Transverse colon (tissue), 4 donors: ENCODE measurements around the gene TNS1. TPM values are rescaled to one million over a fixed set of nuclear protein-coding genes. Genes with fewer than 3 reads are reported as not detected.

Experiments
- DNase-seq: peaks from one replicate; pipeline ENCODE4 v3.0.0-alpha.2; 2019
- H3K27ac ChIP-seq, 4 donors: fragments of 200-600 bp; sonication (generic); 2 replicates each; pipeline ENCODE4 v1.5.1; 2016 to 2018; ENCODE audit warnings: inconsistent platforms in 4 of 4
- H3K27me3 ChIP-seq: fragments of 200-600 bp; sonication (generic); 2 replicates; pipeline ENCODE4 v1.5.1; 2017; ENCODE audit warnings: inconsistent platforms
- H3K36me3 ChIP-seq, 4 donors: fragments of 200-600 bp; sonication (generic); 2 replicates each; pipeline ENCODE4 v1.5.1; 2017 to 2019; ENCODE audit warnings: inconsistent platforms in 4 of 4
- H3K4me1 ChIP-seq, 4 donors: fragments of 200-600 bp; sonication (generic); 2 replicates each; pipeline ENCODE4 v1.5.1; 2017 to 2020; ENCODE audit warnings: inconsistent platforms in 4 of 4
- H3K4me3 ChIP-seq, 4 donors: fragments of 200-600 bp; sonication (generic); 1 replicate in 1 of 4; 2 replicates in 3 of 4; pipeline versions ENCODE4 v1.5.1 to v1.6.1; 2017 to 2019; ENCODE audit warnings: inconsistent platforms in 4 of 4
- H3K9me3 ChIP-seq, 2 donors: fragments of 200-600 bp; sonication (generic); 2 replicates each; pipeline ENCODE4 v1.5.1; 2017 to 2019; ENCODE audit warnings: inconsistent platforms in 2 of 2
- EP300 ChIP-seq: sonication (generic); formaldehyde crosslinking; IDR thresholded peaks from one replicate; pipeline ENCODE4 v1.6.1; 2017; ENCODE audit warnings: antibody characterized with exemption, low read depth
- POLR2A ChIP-seq: fragments of 450-650 bp; IDR thresholded peaks from one replicate; pipeline ENCODE4 v1.6.1; 2016; ENCODE audit warnings: antibody characterized with exemption, mild to moderate bottlenecking, moderate library complexity
- POLR2AphosphoS5 ChIP-seq, 3 donors: sonication (generic); formaldehyde crosslinking; IDR thresholded peaks; one replicate each; pipeline ENCODE4 v1.6.1; 2016; ENCODE audit warnings: antibody characterized with exemption in 3 of 3
- WGBS, 2 donors: methylation state at CpG; one replicate each; pipeline ENCODE4 v1.1.5; 2018; ENCODE audit warnings: low coverage in 1 of 2; 5-methylcytosine and 5-hydroxymethylcytosine counted together
- in situ Hi-C, 4 donors: fragments of 200-750 bp; cut with MboI; loops; one replicate each; pipeline versions ENCODE4 v1.15.0 to v1.15.1; 2017; ENCODE audit warnings: low sequenced_read_pairs in 3 of 4, low pct_ligation_motif_present in 1 of 4, low pct_unique_long_range_greater_than_20kb in 1 of 4
- intact Hi-C: fragments of 100-400 bp; cut with DNase I; formaldehyde crosslinking; loops from one replicate; pipeline ENCODE4 v1.15.1; 2023; ENCODE audit warnings: low total_unique reads
- total RNA-seq, 4 donors: library from RNA; depleted of rRNA; stranded (reverse); fragments of >200 nt; gene quantifications; one replicate each; pipeline ENCODE4 v1.1.0, GENCODE V29; 2016
- TF ChIP-seq, protein P1 (sequence below), 5 experiments: fragments of 200-600 bp in 3 of 5; fragments of 450-650 bp in 2 of 5; sonication (generic) in 3 of 5; IDR thresholded peaks; 1 replicate in 2 of 5; 2 replicates in 3 of 5; pipeline ENCODE4 v1.5.1; 2016 to 2017; ENCODE audit warnings: antibody characterized with exemption in 5 of 5, inconsistent platforms in 3 of 5, mild to moderate bottlenecking in 2 of 5, moderate library complexity in 1 of 5

Gene TNS1
- total RNA-seq, 4 donors from 2014 or later, result 101 to 487 (median 231) TPM

DNA sequence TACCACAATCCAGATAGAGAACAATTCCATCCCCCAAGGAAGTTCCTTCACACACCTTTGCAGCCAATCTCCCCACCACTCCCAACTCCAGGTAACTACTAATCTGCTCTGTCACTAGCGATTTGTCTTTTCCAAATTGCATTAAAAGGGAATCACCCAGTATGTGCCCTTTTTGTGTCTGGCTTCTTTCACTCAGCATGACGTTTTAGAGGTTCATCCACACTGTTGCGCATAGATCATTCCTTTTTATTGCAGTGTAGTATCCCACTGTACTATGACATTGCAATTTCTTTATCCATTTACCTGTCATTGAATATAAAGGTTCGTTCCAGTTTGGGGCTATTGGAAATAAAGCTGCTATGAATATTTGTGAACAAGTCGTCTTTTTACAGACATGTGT, 31.6 kb downstream of the TNS1 start:
- peak overlapping the region; percentile 47 to 90 (median 80) for H3K27ac ChIP-seq
- 61 to 72% methylated on average over 5 of the region's 5 CpGs for WGBS, 2 donors
- no peaks in the 10 kb centered on the region for H3K9me3 ChIP-seq
- in situ Hi-C loops (no loop called here), intact Hi-C loops (loop anchor here (10.0 kb wide), 1 partner anchor 46 kb away; no protein-coding TSS in a partner anchor)
- H3K36me3 ChIP-seq, result no peaks in the 10 kb centered on the region
- TF ChIP-seq POLR2AphosphoS5 (IDR thresholded peaks at IDR 0.05), result peak; percentile 45 to 52 (median 48)
- no peak for TF ChIP-seq POLR2A
- H3K4me3 ChIP-seq, result no peak overlapping the region
- no peak for DNase-seq
- H3K4me1 ChIP-seq, result peaks cover 4 to 37% (median 14%) of the 10 kb centered on the region in 4 donors
- no peaks in the 10 kb centered on the region for H3K27me3 ChIP-seq

- Histone ChIP-seq H3K36me3 (no peaks in the 10 kb centered on the region), H3K27me3 (no peaks in the 10 kb centered on the region), H3K27ac (peak overlapping the region; percentile 0 to 90 (median 80)), H3K4me3 (no peak overlapping the region), H3K4me1 (peaks cover 10 to 47% (median 20%) of the 10 kb centered on the region in 4 donors), H3K9me3 (no peaks in the 10 kb centered on the region)
- in situ Hi-C loops, result no loop called here
- intact Hi-C loops, result loop anchor here (10.0 kb wide), 1 partner anchor 45 kb away; no protein-coding TSS in a partner anchor
- no peak for TF ChIP-seq POLR2A
- TF ChIP-seq, protein P1, sequence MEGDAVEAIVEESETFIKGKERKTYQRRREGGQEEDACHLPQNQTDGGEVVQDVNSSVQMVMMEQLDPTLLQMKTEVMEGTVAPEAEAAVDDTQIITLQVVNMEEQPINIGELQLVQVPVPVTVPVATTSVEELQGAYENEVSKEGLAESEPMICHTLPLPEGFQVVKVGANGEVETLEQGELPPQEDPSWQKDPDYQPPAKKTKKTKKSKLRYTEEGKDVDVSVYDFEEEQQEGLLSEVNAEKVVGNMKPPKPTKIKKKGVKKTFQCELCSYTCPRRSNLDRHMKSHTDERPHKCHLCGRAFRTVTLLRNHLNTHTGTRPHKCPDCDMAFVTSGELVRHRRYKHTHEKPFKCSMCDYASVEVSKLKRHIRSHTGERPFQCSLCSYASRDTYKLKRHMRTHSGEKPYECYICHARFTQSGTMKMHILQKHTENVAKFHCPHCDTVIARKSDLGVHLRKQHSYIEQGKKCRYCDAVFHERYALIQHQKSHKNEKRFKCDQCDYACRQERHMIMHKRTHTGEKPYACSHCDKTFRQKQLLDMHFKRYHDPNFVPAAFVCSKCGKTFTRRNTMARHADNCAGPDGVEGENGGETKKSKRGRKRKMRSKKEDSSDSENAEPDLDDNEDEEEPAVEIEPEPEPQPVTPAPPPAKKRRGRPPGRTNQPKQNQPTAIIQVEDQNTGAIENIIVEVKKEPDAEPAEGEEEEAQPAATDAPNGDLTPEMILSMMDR (IDR thresholded peaks at IDR 0.05), result no peak
- no peak for TF ChIP-seq EP300
- TF ChIP-seq POLR2AphosphoS5 (IDR thresholded peaks at IDR 0.05), result no peak
- DNase-seq, result no peak
Observed at GRCh38 chr2:217970206-217970605, 32.6 kb downstream of the TNS1 start.

DNA sequence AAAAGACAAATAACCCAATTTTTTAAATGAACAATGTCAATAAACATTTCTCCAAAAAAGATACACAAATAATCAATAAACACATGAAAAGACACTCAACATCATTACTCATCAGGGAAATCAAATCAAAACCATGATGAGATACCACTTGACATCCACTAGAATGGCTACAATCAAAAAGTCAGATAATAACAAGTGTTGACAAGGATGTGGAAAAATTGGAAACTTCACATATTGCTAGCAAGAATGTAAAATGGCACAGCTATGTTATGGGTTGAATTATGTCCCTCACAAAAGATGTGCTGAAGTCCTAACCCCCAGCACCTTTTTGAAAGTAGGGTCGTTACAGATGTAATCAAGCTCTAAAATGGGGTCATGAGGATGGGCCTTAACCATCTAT, 33.2 kb downstream of the TNS1 start:
- no peaks in the 10 kb centered on the region for H3K36me3 ChIP-seq
- WGBS, 2 donors, result 60 to 72% methylated on average over 1 of the region's 1 CpG
- in situ Hi-C loops (no loop called here), intact Hi-C loops (no loop called here)
- peak overlapping the region in 3 of 4 donors; percentile 0 to 90 (median 89) for H3K27ac ChIP-seq
- no peak overlapping the region for H3K4me3 ChIP-seq
- no peak for DNase-seq
- TF ChIP-seq EP300 (no peak), POLR2AphosphoS5 (IDR thresholded peaks at IDR 0.05) (no peak)
- TF ChIP-seq, protein P1 (IDR thresholded peaks at IDR 0.05), result no peak
- H3K27me3 ChIP-seq, result no peaks in the 10 kb centered on the region
- H3K9me3 ChIP-seq, result no peaks in the 10 kb centered on the region
- H3K4me1 ChIP-seq, result peaks cover 11 to 53% (median 24%) of the 10 kb centered on the region in 4 donors

DNA sequence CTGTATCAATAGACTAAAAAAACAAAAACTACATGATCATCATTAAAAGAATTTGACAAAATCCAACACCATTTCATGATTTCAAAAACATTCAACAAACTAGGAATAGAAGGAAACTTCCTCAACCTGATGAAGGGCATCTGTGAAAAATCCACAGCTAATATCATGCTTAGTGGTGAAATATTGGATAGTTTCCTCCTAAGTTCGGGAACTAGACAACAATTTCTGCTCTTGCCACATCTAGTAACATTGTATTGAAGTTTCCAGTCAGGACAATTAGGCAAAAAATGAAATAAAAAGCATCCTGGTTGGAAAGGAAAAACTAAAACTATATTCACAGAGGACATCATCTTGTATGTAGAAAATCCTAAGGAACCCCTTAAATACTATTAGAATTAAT, 34.8 kb downstream of the TNS1 start:
- no peak for DNase-seq
- H3K4me1 ChIP-seq, result peaks cover 7 to 48% (median 25%) of the 10 kb centered on the region in 4 donors
- no peaks in the 10 kb centered on the region for H3K9me3 ChIP-seq
- H3K27ac ChIP-seq, result peak overlapping the region in 3 of 4 donors; percentile 2 to 95 (median 90)
- in situ Hi-C loops, result no loop called here
- H3K4me3 ChIP-seq, result no peak overlapping the region
- WGBS, 2 donors, result 0 to 71% methylated on average over 1 of the region's 1 CpG
- intact Hi-C loops, result no loop called here
- TF ChIP-seq EP300 (no peak), POLR2AphosphoS5 (IDR thresholded peaks at IDR 0.05) (peak in 1 of 3 donors; percentile 10)
- H3K36me3 ChIP-seq, result no peaks in the 10 kb centered on the region
- no peaks in the 10 kb centered on the region for H3K27me3 ChIP-seq

DNA sequence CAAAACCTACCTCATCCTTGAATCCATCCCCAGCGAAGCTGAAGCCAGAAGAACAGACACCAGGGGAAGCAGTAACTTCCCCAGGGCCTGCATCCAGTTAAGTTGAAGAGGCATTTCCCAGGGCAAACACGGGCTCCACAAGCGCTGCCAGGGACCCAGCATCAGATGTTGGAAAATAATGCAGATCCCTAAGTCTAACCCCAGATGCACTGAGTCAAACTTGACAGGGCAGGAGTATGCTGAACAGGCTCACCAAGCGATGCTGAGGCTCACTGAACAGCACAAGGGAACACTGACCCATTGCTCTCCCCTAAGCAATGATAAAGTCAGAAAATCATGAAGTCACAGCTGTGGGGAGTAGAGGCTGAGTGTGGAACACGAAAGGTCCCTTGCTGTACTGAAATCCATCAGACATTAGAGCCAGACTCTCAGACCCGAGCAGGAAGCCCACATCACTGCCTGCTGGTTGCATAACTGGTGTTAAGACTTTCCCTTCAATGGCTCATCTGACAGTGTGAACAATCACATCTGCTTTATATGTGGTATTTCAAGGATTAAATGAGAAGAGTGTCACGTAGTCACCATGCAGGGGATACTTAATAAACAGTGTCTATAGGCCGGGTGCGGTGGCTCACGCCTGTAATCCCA, 36.2 kb downstream of the TNS1 start:
- DNase-seq, result no peak
- TF ChIP-seq POLR2A (no peak), EP300 (no peak), POLR2AphosphoS5 (IDR thresholded peaks at IDR 0.05) (no peak)
- TF ChIP-seq, protein P1 (IDR thresholded peaks at IDR 0.05), result no peak
- Histone ChIP-seq H3K4me1 (peaks cover 7 to 34% (median 22%) of the 10 kb centered on the region in 4 donors), H3K27me3 (no peaks in the 10 kb centered on the region), H3K36me3 (no peaks in the 10 kb centered on the region), H3K27ac (peak overlapping the region; percentile 76 to 95 (median 84)), H3K9me3 (no peaks in the 10 kb centered on the region), H3K4me3 (no peak overlapping the region)
- intact Hi-C loops, result no loop called here
- 57 to 80% methylated on average over 1 to 10 of the region's 10 CpGs for WGBS, 2 donors
- in situ Hi-C loops, result no loop called here
